BE2C (cell line): ENCODE data around the gene DCLK2.
"Not testable (repeated sequence)": the region's sequence is repeated elsewhere in the genome, so short reads cannot be mapped to it uniquely, and the experiment has no call there.

Experiments used
- DNase-seq: peaks from one replicate; pipeline ENCODE4 v3.0.0-alpha.2; 2020
- H3K27me3 ChIP-seq: fragments of 250-450 bp; sonication (Bioruptor Pico); 2 replicates; pipeline ENCODE4 v1.5.1; 2020; ENCODE audit warnings: mild to moderate bottlenecking
- H3K36me3 ChIP-seq: fragments of 250-450 bp; sonication (Bioruptor Pico); 2 replicates; pipeline ENCODE4 v1.5.1; 2020; ENCODE audit warnings: mild to moderate bottlenecking
- H3K4me1 ChIP-seq: fragments of 250-450 bp; sonication (Bioruptor Pico); 2 replicates; pipeline ENCODE4 v1.5.1; 2020
- H3K4me3 ChIP-seq: 2 replicates; pipeline ENCODE4 v1.5.1; 2011; ENCODE audit warnings: low read depth, low read length
- H3K9me3 ChIP-seq: fragments of 250-450 bp; sonication (Bioruptor Pico); 2 replicates; pipeline ENCODE4 v1.5.1; 2020
- TF ChIP-seq, protein P1 (sequence below): IDR thresholded peaks from 2 replicates; pipeline ENCODE4 v1.5.1; 2012; ENCODE audit warnings: mild to moderate bottlenecking, low read depth, low read length

Gene DCLK2

DNA sequence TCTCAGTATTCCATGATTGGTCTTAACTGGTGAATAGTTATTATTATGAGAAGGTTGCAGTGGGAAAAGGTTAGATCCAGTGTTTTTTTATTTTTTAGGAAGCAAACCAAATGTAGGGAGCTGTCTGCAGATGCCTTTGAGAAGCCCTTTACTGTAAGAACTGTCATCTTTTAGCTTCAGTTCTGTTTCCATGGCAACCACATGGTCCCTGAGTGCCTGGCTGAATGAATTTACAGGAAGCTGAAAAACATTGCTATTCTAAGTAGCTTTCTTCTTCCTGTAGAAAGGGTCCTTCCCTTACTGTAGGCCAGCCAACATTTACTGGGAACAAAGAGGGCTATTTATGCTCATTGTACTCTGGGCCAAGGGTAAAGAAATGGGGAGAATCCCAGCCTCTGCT lies 103.3 kb downstream of the DCLK2 start:
- no peak for DNase-seq
- TF ChIP-seq, protein P1, sequence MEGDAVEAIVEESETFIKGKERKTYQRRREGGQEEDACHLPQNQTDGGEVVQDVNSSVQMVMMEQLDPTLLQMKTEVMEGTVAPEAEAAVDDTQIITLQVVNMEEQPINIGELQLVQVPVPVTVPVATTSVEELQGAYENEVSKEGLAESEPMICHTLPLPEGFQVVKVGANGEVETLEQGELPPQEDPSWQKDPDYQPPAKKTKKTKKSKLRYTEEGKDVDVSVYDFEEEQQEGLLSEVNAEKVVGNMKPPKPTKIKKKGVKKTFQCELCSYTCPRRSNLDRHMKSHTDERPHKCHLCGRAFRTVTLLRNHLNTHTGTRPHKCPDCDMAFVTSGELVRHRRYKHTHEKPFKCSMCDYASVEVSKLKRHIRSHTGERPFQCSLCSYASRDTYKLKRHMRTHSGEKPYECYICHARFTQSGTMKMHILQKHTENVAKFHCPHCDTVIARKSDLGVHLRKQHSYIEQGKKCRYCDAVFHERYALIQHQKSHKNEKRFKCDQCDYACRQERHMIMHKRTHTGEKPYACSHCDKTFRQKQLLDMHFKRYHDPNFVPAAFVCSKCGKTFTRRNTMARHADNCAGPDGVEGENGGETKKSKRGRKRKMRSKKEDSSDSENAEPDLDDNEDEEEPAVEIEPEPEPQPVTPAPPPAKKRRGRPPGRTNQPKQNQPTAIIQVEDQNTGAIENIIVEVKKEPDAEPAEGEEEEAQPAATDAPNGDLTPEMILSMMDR: no peak
- Histone ChIP-seq H3K9me3 (no peaks in the 10 kb centered on the region), H3K4me1 (no peaks in the 10 kb centered on the region; the same call in 1 of the 2 replicates), H3K4me3 (no peak overlapping the region), H3K27me3 (no peaks in the 10 kb centered on the region), H3K36me3 (no peaks in the 10 kb centered on the region)

DNA sequence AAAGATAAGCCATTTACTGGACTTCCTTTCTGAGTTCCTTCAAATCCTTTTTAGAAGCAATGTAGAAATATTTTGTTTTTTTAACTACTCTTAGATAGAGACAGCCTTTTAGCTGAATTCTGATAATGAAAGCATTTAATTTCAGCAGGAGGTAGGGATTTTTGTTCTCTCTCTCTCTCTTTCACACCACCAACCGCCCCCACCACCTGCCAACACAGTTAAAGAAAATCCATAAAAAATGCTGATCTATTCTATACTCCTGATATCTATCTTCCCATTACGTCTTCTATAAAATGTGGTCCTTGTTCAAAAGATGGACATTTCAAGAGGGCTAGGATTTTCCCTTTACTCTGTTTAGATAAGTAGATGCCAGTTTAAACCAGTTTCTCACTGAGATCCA lies 104.5 kb downstream of the DCLK2 start:
- TF ChIP-seq, protein P1: no peak
- H3K9me3 ChIP-seq: no peaks in the 10 kb centered on the region
- no peak for DNase-seq
- no peak overlapping the region for H3K4me3 ChIP-seq
- no peaks in the 10 kb centered on the region for H3K27me3 ChIP-seq
- H3K36me3 ChIP-seq: no peaks in the 10 kb centered on the region
- H3K4me1 ChIP-seq: no peaks in the 10 kb centered on the region; the same call in 1 of the 2 replicates

DNA sequence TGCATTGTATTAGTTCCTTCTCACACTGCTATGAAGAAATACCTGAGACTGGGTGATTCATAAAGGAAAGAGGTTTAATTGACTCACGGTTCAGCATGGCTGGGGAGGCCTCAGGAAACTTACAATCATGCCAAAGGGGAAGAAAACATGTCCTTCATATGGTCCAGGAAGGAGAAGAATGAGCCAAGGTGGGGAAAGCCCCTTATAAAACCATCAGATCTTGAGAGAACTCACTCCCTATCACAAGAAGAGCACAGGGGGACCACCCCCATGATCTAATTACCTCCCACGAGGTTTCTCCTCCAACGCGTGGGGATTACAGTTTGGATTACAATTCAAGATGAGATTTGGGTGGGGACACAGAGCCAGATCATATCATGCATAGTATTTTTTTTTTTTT lies 106.8 kb downstream of the DCLK2 start:
- H3K4me1 ChIP-seq, DNase-seq, H3K4me3 ChIP-seq, H3K27me3 ChIP-seq, H3K36me3 ChIP-seq, H3K9me3 ChIP-seq: not testable (repeated sequence)

DNA sequence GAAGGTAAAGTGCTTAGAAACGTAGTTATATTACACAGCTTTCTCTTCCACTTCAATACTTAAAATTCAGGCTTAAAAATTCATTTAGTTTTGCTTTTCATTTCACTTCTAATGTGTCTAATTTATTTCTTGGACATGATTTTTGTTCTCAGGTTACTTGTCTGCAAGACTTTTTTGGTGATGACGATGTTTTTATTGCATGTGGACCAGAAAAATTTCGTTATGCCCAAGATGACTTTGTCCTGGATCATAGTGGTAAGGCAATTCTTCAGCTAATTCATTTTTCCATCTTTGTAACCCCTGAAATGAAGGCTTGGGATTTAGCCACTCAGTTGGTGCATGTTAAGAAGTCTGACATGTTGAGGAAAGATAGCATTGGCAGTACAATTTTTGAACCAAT lies 114.7 kb downstream of the DCLK2 start:
- no peak overlapping the region for H3K4me3 ChIP-seq
- no peaks in the 10 kb centered on the region for H3K9me3 ChIP-seq
- no peaks in the 10 kb centered on the region for H3K36me3 ChIP-seq
- H3K4me1 ChIP-seq: no peaks in the 10 kb centered on the region; the same call in 1 of the 2 replicates
- no peak for DNase-seq
- TF ChIP-seq, protein P1: no peak
- H3K27me3 ChIP-seq: no peaks in the 10 kb centered on the region

DNA sequence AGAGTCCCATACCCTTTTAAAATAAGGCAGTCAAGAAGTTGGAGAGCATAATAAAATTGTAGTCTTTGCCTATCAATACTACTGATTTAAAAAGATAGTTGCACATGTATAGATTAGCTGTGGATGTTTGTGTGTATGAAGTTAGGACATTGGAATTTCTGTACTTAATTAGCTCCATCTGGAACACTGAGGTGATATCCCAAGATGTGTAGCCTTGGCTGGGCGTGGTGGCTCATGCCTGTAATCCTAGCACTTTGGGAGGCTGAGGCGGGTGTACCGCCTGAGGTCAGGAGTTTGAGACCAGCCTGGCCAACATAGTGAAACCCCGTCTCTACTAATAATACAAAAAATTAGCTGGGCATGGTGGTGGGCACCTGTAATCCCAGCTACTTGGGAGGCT lies 119.0 kb downstream of the DCLK2 start:
- H3K4me3 ChIP-seq, H3K27me3 ChIP-seq, DNase-seq, H3K9me3 ChIP-seq, H3K36me3 ChIP-seq, H3K4me1 ChIP-seq: not testable (repeated sequence)

DNA sequence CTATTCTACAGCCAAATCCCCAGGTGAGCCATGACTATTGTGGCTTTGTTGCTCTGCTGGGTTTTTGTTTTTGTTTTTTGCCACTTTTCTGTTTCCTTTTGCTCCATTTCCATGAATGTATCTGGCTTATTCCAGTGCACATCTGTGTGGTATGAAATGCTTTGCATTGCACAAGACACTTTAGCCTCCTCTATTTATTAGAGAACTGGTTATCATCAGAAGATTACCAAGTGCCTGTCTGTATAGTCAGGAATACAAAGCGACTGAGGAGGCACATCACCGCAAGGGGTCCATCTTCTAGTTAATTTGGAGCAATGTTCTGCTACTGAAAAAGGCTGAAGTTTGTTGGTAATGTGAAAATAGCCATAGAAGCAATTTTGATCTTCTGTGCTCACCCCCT lies 120.8 kb downstream of the DCLK2 start:
- H3K36me3 ChIP-seq: no peaks in the 10 kb centered on the region
- no peaks in the 10 kb centered on the region for H3K4me1 ChIP-seq
- H3K27me3 ChIP-seq: no peaks in the 10 kb centered on the region
- TF ChIP-seq, protein P1: no peak
- no peak overlapping the region for H3K4me3 ChIP-seq
- H3K9me3 ChIP-seq: no peaks in the 10 kb centered on the region
- DNase-seq: no peak

DNA sequence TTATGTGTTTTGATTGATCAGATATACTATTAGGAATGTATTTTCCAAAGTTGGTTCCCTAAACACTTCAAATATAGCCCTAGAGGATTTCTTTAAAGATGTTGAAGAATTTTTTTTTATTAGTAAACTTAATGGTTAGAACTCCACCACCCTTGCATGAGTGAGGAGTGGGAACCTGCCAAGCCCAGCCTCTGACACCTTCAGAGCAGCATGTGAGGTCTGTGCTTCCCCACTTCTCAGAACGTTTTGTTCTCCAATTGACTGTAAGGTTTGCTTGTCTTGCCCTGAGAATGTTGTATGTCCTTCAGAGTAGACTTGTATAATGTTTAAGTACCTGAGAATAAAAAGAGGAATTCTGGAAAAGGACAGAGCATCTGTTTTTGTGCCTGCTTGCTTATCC lies 126.8 kb downstream of the DCLK2 start:
- H3K9me3 ChIP-seq: no peaks in the 10 kb centered on the region
- no peak overlapping the region for H3K4me3 ChIP-seq
- no peaks in the 10 kb centered on the region for H3K27me3 ChIP-seq
- H3K4me1 ChIP-seq: peaks cover 19% of the 10 kb centered on the region
- DNase-seq: no peak
- TF ChIP-seq, protein P1: no peak
- no peaks in the 10 kb centered on the region for H3K36me3 ChIP-seq
